IMR-90 (cell line): Measurements from ENCODE around the gene S100A13.

Source experiments
- CEBPB ChIP-seq: IDR thresholded peaks from 2 replicates; pipeline ENCODE4 v1.6.1; 2012; ENCODE audit warnings: low read depth, low read length, improper control_type of control experiment
- MAFK ChIP-seq: IDR thresholded peaks from 2 replicates; pipeline ENCODE4 v1.6.1; 2012; ENCODE audit warnings: low read depth, low read length, improper control_type of control experiment
- RAD21 ChIP-seq: IDR thresholded peaks from 2 replicates; pipeline ENCODE4 v1.6.1; 2012; ENCODE audit warnings: low read length, improper control_type of control experiment
- TF ChIP-seq, protein P1 (sequence below): fragments of 150-350 bp; IDR thresholded peaks from 2 replicates; pipeline ENCODE4 v1.6.1; 2016; ENCODE audit warnings: low read depth, mild to moderate bottlenecking, low read length, moderate library complexity, borderline replicate concordance

DNA sequence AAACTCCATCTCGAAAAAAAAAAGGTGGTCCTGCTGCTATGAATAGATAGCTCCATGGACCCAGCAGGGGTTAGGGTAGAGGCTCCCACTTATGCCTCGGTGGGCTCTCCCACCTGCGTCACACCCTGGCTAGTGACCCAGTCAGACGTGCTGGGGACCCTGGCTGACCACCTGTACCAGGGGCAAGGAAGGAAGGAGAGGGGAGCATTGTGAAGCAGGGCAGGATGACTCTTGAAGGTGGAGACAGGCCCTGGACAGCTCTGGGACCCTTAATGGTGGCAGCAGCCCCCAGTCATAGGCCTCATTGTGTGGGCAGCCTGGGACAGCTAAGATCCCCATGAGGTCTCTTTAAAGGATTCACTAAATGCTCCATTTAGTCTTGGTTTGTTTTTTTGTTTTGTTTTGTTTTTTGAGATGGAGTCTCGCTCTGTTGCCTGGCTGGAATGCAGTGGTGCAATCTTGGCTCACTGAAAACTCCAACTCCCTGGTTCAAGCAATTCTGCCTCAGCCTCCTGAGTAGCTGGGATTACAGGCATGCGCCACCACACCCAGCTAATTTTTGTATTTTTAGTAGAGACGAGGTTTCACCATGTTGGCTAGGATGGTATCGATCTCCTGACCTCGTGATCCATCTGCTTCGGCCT, 20.8 kb upstream of the S100A13 start:
- TF ChIP-seq CEBPB = no peak
- TF ChIP-seq MAFK = no peak
- TF ChIP-seq, protein P1, sequence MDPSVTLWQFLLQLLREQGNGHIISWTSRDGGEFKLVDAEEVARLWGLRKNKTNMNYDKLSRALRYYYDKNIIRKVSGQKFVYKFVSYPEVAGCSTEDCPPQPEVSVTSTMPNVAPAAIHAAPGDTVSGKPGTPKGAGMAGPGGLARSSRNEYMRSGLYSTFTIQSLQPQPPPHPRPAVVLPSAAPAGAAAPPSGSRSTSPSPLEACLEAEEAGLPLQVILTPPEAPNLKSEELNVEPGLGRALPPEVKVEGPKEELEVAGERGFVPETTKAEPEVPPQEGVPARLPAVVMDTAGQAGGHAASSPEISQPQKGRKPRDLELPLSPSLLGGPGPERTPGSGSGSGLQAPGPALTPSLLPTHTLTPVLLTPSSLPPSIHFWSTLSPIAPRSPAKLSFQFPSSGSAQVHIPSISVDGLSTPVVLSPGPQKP = no peak
- no peak for TF ChIP-seq RAD21
